Dedifferentiated amniotic fluid mesenchymal stem cell (primary cell): ENCODE measurements around the gene C1orf232.

Experiments
- DNase-seq: peaks from one replicate; pipeline ENCODE4 v3.0.0-alpha.2; 2016; ENCODE audit errors: extremely low spot score

The C1orf232 gene

GRCh38 chr1:26124418-26125331 is 44.1 kb downstream of the C1orf232 start:
- DNase-seq = no peak

GRCh38 chr1:26122988-26123973 is 45.5 kb downstream of the C1orf232 start:
- no peak for DNase-seq

DNA sequence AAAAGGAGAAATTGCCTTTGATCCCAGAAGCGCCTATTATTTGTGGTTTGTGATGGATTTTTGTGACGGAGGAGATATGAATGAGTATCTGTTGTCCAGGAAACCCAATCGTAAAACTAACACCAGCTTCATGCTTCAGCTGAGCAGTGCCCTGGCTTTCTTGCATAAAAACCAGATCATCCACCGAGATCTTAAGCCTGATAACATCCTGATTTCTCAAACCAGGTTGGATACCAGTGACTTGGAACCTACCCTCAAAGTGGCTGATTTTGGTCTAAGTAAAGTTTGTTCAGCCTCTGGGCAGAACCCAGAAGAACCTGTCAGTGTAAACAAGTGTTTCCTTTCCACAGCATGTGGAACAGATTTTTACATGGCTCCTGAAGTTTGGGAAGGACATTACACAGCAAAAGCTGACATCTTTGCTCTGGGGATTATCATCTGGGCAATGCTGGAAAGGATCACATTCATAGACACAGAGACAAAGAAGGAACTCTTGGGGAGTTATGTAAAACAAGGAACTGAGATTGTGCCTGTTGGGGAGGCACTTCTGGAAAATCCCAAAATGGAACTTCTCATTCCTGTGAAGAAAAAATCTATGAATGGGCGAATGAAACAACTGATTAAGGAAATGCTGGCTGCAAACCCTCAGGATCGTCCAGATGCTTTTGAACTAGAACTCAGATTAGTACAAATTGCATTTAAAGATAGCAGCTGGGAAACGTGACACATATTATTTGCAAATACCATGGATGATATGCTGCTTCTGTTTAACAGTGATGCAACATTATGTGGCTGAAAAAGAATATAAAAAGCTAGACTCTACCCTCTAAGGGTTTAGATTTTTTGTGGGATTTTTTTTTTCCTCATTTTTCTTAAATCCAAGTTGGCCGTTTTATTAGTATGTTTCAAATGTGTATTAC is 46.6 kb downstream of the C1orf232 start:
- DNase-seq = no peak

DNA sequence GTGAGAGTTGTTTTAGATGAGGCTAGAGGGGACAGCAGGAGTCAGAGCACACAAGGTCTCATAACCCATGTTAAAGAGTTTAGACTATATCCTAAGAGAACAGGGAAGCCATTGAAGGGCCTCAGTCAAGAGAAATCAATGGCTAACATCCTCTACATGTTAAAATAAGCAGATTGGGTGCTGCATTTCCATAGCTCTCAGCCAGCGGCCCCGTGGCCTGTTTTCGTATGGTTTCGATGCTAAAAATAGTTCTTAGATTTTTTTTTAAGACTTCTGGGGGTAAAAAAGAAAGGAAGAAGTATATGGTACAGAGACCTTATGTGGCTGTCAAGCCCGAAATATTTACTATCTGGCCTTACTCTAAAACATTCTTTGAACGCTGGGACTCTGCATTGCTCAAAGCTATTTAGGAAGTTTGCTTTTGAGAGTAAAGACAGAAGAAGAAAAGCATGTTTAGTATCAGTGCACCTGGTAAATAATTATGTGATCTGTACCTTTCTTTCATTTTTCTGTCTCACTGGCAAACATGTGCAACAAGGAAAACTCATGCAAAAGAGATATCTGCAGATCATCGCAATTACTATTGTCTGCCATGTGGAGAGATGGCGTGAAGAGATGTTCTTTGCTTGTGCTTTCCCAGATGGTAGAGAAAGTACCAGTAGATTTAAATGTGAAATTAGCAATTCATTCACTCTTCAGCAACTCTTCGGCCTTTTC is 48.7 kb downstream of the C1orf232 start:
- no peak for DNase-seq

DNA sequence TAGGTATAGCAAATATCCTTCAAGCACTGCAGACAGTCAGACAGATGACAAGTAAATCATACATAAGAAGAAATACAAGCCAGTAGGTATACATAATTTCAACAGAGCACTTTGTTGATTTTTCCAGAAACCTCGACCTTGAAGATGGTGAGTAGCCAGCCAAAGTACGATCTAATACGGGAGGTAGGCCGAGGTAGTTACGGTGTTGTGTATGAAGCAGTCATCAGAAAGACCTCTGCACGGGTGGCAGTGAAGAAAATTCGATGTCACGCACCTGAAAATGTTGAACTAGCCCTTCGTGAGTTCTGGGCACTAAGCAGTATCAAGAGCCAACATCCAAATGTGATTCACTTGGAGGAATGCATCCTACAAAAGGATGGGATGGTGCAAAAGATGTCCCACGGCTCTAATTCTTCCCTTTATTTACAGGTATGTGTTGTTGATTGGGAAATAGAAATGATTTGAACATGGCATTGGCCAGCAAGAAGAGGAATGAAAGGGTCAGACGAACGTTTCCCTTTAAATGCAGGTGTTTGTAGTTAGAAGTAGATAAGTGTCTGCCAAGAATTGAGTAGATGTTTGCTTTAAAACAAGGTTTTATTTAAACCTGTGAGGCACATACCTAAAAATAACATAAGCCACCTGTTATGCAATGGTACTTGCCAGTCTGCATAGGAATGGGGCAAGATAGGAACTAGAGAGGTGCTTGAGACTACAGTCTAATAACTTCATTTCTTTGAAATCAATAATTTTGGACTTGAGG is 54.4 kb downstream of the C1orf232 start:
- DNase-seq = no peak
